Hematopoietic multipotent progenitor cell treated with erythropoietin and hydrocortisone succinate and interleukin-3 and kit ligand, for 6 days (in vitro differentiated cells): ENCODE results near the gene TRIL.

Experiments
- DNase-seq: peaks from one replicate; pipeline ENCODE4 v3.0.0-alpha.2; 2015

TRIL gene

GRCh38 chr7:28983396-28984190, 25.5 kb upstream of the TRIL start:
- no peak for DNase-seq

GRCh38 chr7:28981161-28981465, 23.0 kb upstream of the TRIL start:
- no peak for DNase-seq

- no peak for DNase-seq
These were observed 22.5 kb upstream of the TRIL start for GRCh38 chr7:28980451-28981160.

- no peak for DNase-seq
These were observed 21.6 kb upstream of the TRIL start for GRCh38 chr7:28979776-28980175.

GRCh38 chr7:28977881-28978280, 19.8 kb upstream of the TRIL start:
- DNase-seq: no peak

GRCh38 chr7:28976022-28976421, 17.9 kb upstream of the TRIL start:
- no peak for DNase-seq

- DNase-seq: no peak
These were observed 15.5 kb upstream of the TRIL start for GRCh38 chr7:28973591-28973990.

- DNase-seq: no peak
These were observed 5.9 kb upstream of the TRIL start for GRCh38 chr7:28964056-28964455.

- no peak for DNase-seq
These were observed 3.8 kb upstream of the TRIL start for GRCh38 chr7:28961972-28962371.

- no peak for DNase-seq
These were observed 2.1 kb upstream of the TRIL start for GRCh38 chr7:28960071-28960840.

- DNase-seq: no peak
These were observed 834 bp upstream of the TRIL start for GRCh38 chr7:28958980-28959347.

GRCh38 chr7:28957751-28958234, 337 bp downstream of the TRIL start:
- no peak for DNase-seq

GRCh38 chr7:28957064-28957750, 923 bp downstream of the TRIL start:
- peak; percentile 49 for DNase-seq

- DNase-seq: peak; percentile 59
These were observed 1.5 kb downstream of the TRIL start for GRCh38 chr7:28956608-28957063.

- peak; percentile 76 for DNase-seq
These were observed 2.2 kb downstream of the TRIL start for GRCh38 chr7:28955718-28956607.

- DNase-seq: no peak
These were observed 2.8 kb downstream of the TRIL start for GRCh38 chr7:28955356-28955717.

- DNase-seq: no peak
These were observed 3.2 kb downstream of the TRIL start for GRCh38 chr7:28954946-28955345.

GRCh38 chr7:28954471-28954870, 3.7 kb downstream of the TRIL start:
- no peak for DNase-seq

GRCh38 chr7:28953633-28954032, 4.5 kb downstream of the TRIL start:
- DNase-seq: no peak

GRCh38 chr7:28942168-28942567, 16.0 kb downstream of the TRIL start:
- no peak for DNase-seq

GRCh38 chr7:28941633-28942032, 16.5 kb downstream of the TRIL start:
- DNase-seq: no peak

GRCh38 chr7:28940741-28941384, 17.3 kb downstream of the TRIL start:
- DNase-seq: no peak
